Measurements from ENCODE around the gene TMEM147.
"Not testable (repeated sequence)": the region's sequence is repeated elsewhere in the genome, so short reads cannot be mapped to it uniquely, and the experiment has no call there.

TMEM147 gene

GRCh38 chr19:35565016-35565856, 19.8 kb downstream of the TMEM147 start:
- no peak for DNase-seq

- no peak for DNase-seq
Measured at GRCh38 chr19:35566738-35567137, 21.3 kb downstream of the TMEM147 start.

- DNase-seq: peak; percentile 17
Measured at GRCh38 chr19:35569281-35569781, 23.9 kb downstream of the TMEM147 start.

- no peak for DNase-seq
Measured at GRCh38 chr19:35571406-35571965, 26.1 kb downstream of the TMEM147 start.

GRCh38 chr19:35577918-35578317, 32.5 kb downstream of the TMEM147 start:
- no peak for DNase-seq

GRCh38 chr19:35578707-35579106, 33.3 kb downstream of the TMEM147 start:
- no peak for DNase-seq

- no peak for DNase-seq
Measured at GRCh38 chr19:35582760-35583159, 37.3 kb downstream of the TMEM147 start.

GRCh38 chr19:35585848-35586247, 40.4 kb downstream of the TMEM147 start, which contains the start of gene PMIS2:
Gene PMIS2, plus strand, starts transcription at chr19:35586173. Its CDS starts 87 bp downstream, at chr19:35586260.
- no peak for DNase-seq

GRCh38 chr19:35587321-35587720, 41.9 kb downstream of the TMEM147 start:
- no peak for DNase-seq

GRCh38 chr19:35590875-35591274, 45.4 kb downstream of the TMEM147 start:
- DNase-seq: no peak

- DNase-seq: peak; percentile 42
Measured at GRCh38 chr19:35592226-35592625, 46.8 kb downstream of the TMEM147 start.

GRCh38 chr19:35595026-35595425, 49.6 kb downstream of the TMEM147 start:
- DNase-seq: not testable (repeated sequence)

GRCh38 chr19:35595928-35596327, 50.5 kb downstream of the TMEM147 start:
- no peak for DNase-seq

GRCh38 chr19:35596366-35596999, 51.1 kb downstream of the TMEM147 start:
- no peak for DNase-seq

Measured in NCI-H1092 treated with DMSO at 0.1 percent for 48 hours (cell line).